IMR-90 (cell line): ENCODE results near the gene CACNA1D. TPM values are rescaled to one million over a fixed set of nuclear protein-coding genes. Genes with fewer than 3 reads are reported as not detected.

Experiments
- ATAC-seq: fragments of 200-7000 bp; cut with Tn5 transposase; 2 replicates; pipeline ENCODE4 v1.9.1; 2020; ENCODE audit warnings: low read depth, mild to moderate bottlenecking, moderate library complexity
- BruUV-seq: library from RNA; stranded (reverse); fragments of 400-500 nt; replicated peaks from 2 replicates; lab custom pipeline; 2021; lab: Mats Ljungman, UMichigan
- CTCF ChIA-PET: fragments of 300-600 bp; formaldehyde crosslinking; extraction: SDS; loops from one replicate; lab custom pipeline; 2021; ENCODE audit warnings: antibody characterized with exemption; lab: Yijun Ruan, JAX
- POLR2A ChIA-PET: fragments of 300-600 bp; sonication (Branson Sonifier 250); formaldehyde crosslinking; loops from one replicate; lab custom pipeline; 2022; ENCODE audit warnings: antibody characterized with exemption; ENCODE audit not compliant: unreplicated experiment; lab: Charles Lee
- DNase-seq: peaks from one replicate; pipeline ENCODE4 v3.0.0; 2013
- H2AFZ ChIP-seq: replicated peaks from 2 replicates; pipeline ENCODE3; 2013; ENCODE audit warnings: low read length, mild to moderate bottlenecking; ENCODE audit not compliant: poor library complexity
- H2AK5ac ChIP-seq: 2 replicates; pipeline ENCODE4 v1.6.1; 2013; ENCODE audit warnings: low read depth, low read length, inconsistent platforms
- H2AK9ac ChIP-seq: replicated peaks from 2 replicates; pipeline ENCODE3; 2013; ENCODE audit warnings: mild to moderate bottlenecking, low read depth, low read length, moderate library complexity; ENCODE audit not compliant: poor library complexity
- H2BK120ac ChIP-seq: 2 replicates; pipeline ENCODE4 v1.6.1; 2013; ENCODE audit warnings: low read depth, low read length, inconsistent platforms
- H2BK15ac ChIP-seq: 3 replicates; pipeline ENCODE4 v1.6.1; 2013; ENCODE audit warnings: low read depth, low read length, inconsistent platforms
- H2BK20ac ChIP-seq: 2 replicates; pipeline ENCODE4 v1.6.1; 2013; ENCODE audit warnings: low read depth, mild to moderate bottlenecking, inconsistent platforms, low read length, moderate library complexity
- H2BK5ac ChIP-seq: 2 replicates; pipeline ENCODE4 v1.6.1; 2013; ENCODE audit warnings: mild to moderate bottlenecking, low read depth, low read length, inconsistent platforms; ENCODE audit not compliant: poor library complexity, severe bottlenecking
- H3K14ac ChIP-seq: replicated peaks from 2 replicates; pipeline ENCODE4 v1.6.1; 2013; ENCODE audit warnings: low read depth, low read length, inconsistent platforms
- H3K18ac ChIP-seq: 2 replicates; pipeline ENCODE4 v1.6.1; 2013; ENCODE audit warnings: low read depth, low read length, control low read depth
- H3K23ac ChIP-seq: 2 replicates; pipeline ENCODE4 v1.6.1; 2013; ENCODE audit warnings: low read depth, low read length, inconsistent platforms
- H3K27ac ChIP-seq: 2 replicates; pipeline ENCODE4 v1.5.1; 2013; ENCODE audit warnings: mild to moderate bottlenecking, control low read depth, low read length; ENCODE audit not compliant: insufficient read depth
- H3K27me3 ChIP-seq: 2 replicates; pipeline ENCODE4 v1.6.1; 2013; ENCODE audit warnings: low read length; ENCODE audit not compliant: control insufficient read depth, insufficient read depth
- H3K36me3 ChIP-seq: 2 replicates; pipeline ENCODE4 v1.6.1; 2013; ENCODE audit warnings: low read length, mixed read lengths; ENCODE audit not compliant: control insufficient read depth, insufficient read depth
- H3K4ac ChIP-seq: 2 replicates; pipeline ENCODE4 v1.6.1; 2013; ENCODE audit warnings: low read depth, low read length, inconsistent platforms
- H3K4me1 ChIP-seq: 2 replicates; pipeline ENCODE4 v1.6.1; 2013; ENCODE audit warnings: low read length, mixed read lengths; ENCODE audit not compliant: control insufficient read depth, insufficient read depth
- H3K4me2 ChIP-seq: 2 replicates; pipeline ENCODE4 v1.6.1; 2013; ENCODE audit warnings: low read depth, mild to moderate bottlenecking, control low read depth, low read length, moderate library complexity
- H3K4me3 ChIP-seq: 2 replicates; pipeline ENCODE4 v1.5.1; 2013; ENCODE audit warnings: low read depth, mild to moderate bottlenecking, control low read depth, low read length, moderate library complexity; ENCODE audit not compliant: insufficient read depth
- H3K56ac ChIP-seq: 2 replicates; pipeline ENCODE4 v1.6.1; 2013; ENCODE audit warnings: low read length, inconsistent platforms; ENCODE audit not compliant: insufficient read depth; ENCODE audit errors: extremely low read depth
- H3K79me1 ChIP-seq, 2 experiments: 2 replicates each; pipeline ENCODE4 v1.6.1; 2013; ENCODE audit warnings: low read length in 2 of 2, inconsistent platforms in 1 of 2, low read depth in 1 of 2
- H3K9ac ChIP-seq: 2 replicates; pipeline ENCODE4 v1.6.1; 2013; ENCODE audit warnings: low read depth, low read length, control low read depth
- H3K9me1 ChIP-seq: 2 replicates; pipeline ENCODE4 v1.6.1; 2013; ENCODE audit warnings: low read length, inconsistent platforms; ENCODE audit not compliant: insufficient read depth
- H3K9me3 ChIP-seq: 2 replicates; pipeline ENCODE4 v1.6.1; 2013; ENCODE audit warnings: low read length; ENCODE audit not compliant: control insufficient read depth, insufficient read depth
- H4K20me1 ChIP-seq: 2 replicates; pipeline ENCODE4 v1.6.1; 2013; ENCODE audit warnings: low read length, inconsistent platforms; ENCODE audit not compliant: insufficient read depth
- H4K5ac ChIP-seq: 2 replicates; pipeline ENCODE4 v1.6.1; 2013; ENCODE audit warnings: mild to moderate bottlenecking, low read depth, low read length, control low read depth
- H4K8ac ChIP-seq, 2 experiments: 2 replicates each; pipeline ENCODE4 v1.6.1; 2013; ENCODE audit warnings: low read depth in 2 of 2, low read length in 2 of 2, control low read depth in 1 of 2, inconsistent platforms in 1 of 2
- H4K91ac ChIP-seq: 2 replicates; pipeline ENCODE4 v1.6.1; 2013; ENCODE audit warnings: low read depth, low read length, inconsistent platforms; ENCODE audit not compliant: insufficient read depth
- CEBPB ChIP-seq: IDR thresholded peaks from 2 replicates; pipeline ENCODE4 v1.6.1; 2012; ENCODE audit warnings: low read depth, low read length, improper control_type of control experiment
- CHD1 ChIP-seq: IDR thresholded peaks from 2 replicates; pipeline ENCODE4 v1.6.1; 2012; ENCODE audit warnings: low read depth, low read length, improper control_type of control experiment
- ELK1 ChIP-seq: fragments of 150-350 bp; IDR thresholded peaks from 2 replicates; pipeline ENCODE4 v1.6.1; 2016; ENCODE audit warnings: low read depth, mild to moderate bottlenecking, low read length, moderate library complexity, borderline replicate concordance
- MAFK ChIP-seq: IDR thresholded peaks from 2 replicates; pipeline ENCODE4 v1.6.1; 2012; ENCODE audit warnings: low read depth, low read length, improper control_type of control experiment
- MAZ ChIP-seq: IDR thresholded peaks from 2 replicates; pipeline ENCODE4 v1.6.1; 2012; ENCODE audit warnings: low read depth, mild to moderate bottlenecking, low read length, improper control_type of control experiment, moderate library complexity, borderline replicate concordance
- MXI1 ChIP-seq: IDR thresholded peaks from 2 replicates; pipeline ENCODE4 v1.6.1; 2012; ENCODE audit warnings: low read depth, mild to moderate bottlenecking, low read length, moderate library complexity, borderline replicate concordance
- POLR2A ChIP-seq: IDR thresholded peaks from 2 replicates; pipeline ENCODE4 v1.6.1; 2012; ENCODE audit warnings: mild to moderate bottlenecking, low read depth, low read length
- RCOR1 ChIP-seq: IDR thresholded peaks from 2 replicates; pipeline ENCODE4 v1.6.1; 2012; ENCODE audit warnings: mild to moderate bottlenecking, low read length, improper control_type of control experiment; ENCODE audit not compliant: insufficient replicate concordance
- SMC3 ChIP-seq: fragments of 150-350 bp; IDR thresholded peaks from 2 replicates; pipeline ENCODE4 v1.6.1; 2016; ENCODE audit warnings: low read depth, mild to moderate bottlenecking, antibody characterized with exemption, low read length, moderate library complexity
- USF2 ChIP-seq: fragments of 150-350 bp; IDR thresholded peaks from 2 replicates; pipeline ENCODE4 v1.6.1; 2017; ENCODE audit warnings: mild to moderate bottlenecking, antibody characterized with exemption, low read length, low read depth
- WGBS, 2 experiments: methylation state at CpG; one replicate each; pipeline versions ENCODE4 v1.1.5 to v1.1.7; 2013; ENCODE audit warnings: missing lambda C conversion rate in 2 of 2; ENCODE audit not compliant: insufficient read length in 1 of 2; ENCODE audit errors: extremely low coverage in 2 of 2; 5-methylcytosine and 5-hydroxymethylcytosine counted together
- dilution Hi-C: fragments of 300-500 bp; cut with HindIII; formaldehyde crosslinking; loops from one replicate; pipeline ENCODE4 v1.14.3; 2018; ENCODE audit warnings: low sequenced_read_pairs; ENCODE audit not compliant: unreplicated experiment
- in situ Hi-C: fragments of 300-500 bp; cut with MboI; formaldehyde crosslinking; loops from 3 replicates; pipeline ENCODE4 v1.14.3; 2019; ENCODE audit warnings: low sequenced_read_pairs, inconsistent platforms, mixed read lengths
- intact Hi-C: fragments of 100-400 bp; cut with micrococcal nuclease; formaldehyde crosslinking; loops from 2 replicates; pipeline ENCODE4 v1.10.0; 2022
- polyA plus RNA-seq, 3 experiments: library from polyadenylated mRNA; depleted of rRNA; stranded (reverse); fragments of >200 nt; gene quantifications; 2 replicates each; pipeline ENCODE4 v1.2.3, GENCODE V29; 2012; ENCODE audit warnings: low replicate concordance in 1 of 3
- total RNA-seq: library from RNA; depleted of rRNA; stranded (reverse); fragments of >200 nt; gene quantifications from 2 replicates; pipeline ENCODE4 v1.2.3, GENCODE V29; 2012
- TF ChIP-seq, protein P1 (sequence below): conservative IDR thresholded peaks from 2 replicates; pipeline ENCODE4 v1.5.1; 2012; ENCODE audit warnings: mild to moderate bottlenecking, low read depth, low read length, improper control_type of control experiment

CACNA1D gene
- total and polyA plus RNA-seq, 2 of the 4 experiments (the other 2 are of a cell fraction): 0.07 TPM; not detected in 1

GRCh38 chr3:53836084-53836872, 341.9 kb downstream of the CACNA1D start:
- no peak overlapping the region for H3K23ac ChIP-seq
- no peak overlapping the region for H3K18ac ChIP-seq
- H2BK15ac ChIP-seq: no peak overlapping the region
- no peaks in the 10 kb centered on the region for H3K36me3 ChIP-seq
- no peaks in the 10 kb centered on the region for H3K9me3 ChIP-seq
- no peak for ATAC-seq
- H4K20me1 ChIP-seq: no peaks in the 10 kb centered on the region
- H3K4me1 ChIP-seq: no peaks in the 10 kb centered on the region
- H2AFZ ChIP-seq: peak overlapping the region; percentile 61
- no peak for DNase-seq
- no peak overlapping the region for H3K14ac ChIP-seq
- no peak overlapping the region for H2BK5ac ChIP-seq
- H3K4me3 ChIP-seq: no peak overlapping the region
- no peak overlapping the region for H2AK9ac ChIP-seq
- H3K9ac ChIP-seq: no peak overlapping the region
- H3K27ac ChIP-seq: no peak overlapping the region
- in situ Hi-C loops (no loop called here), dilution Hi-C loops (no loop called here), intact Hi-C loops (no loop called here)
- no peak overlapping the region for H3K4ac ChIP-seq
- ChIA-PET POLR2A (no interaction called here), CTCF (no interaction called here)
- no peak overlapping the region for H3K56ac ChIP-seq
- H4K5ac ChIP-seq: no peak overlapping the region
- WGBS, 2 experiments: 71% methylated on average over 7 of the region's 9 CpGs; no CpG with 5 or more reads in 1 of the 2 experiments
- no peak for TF ChIP-seq ELK1
- no peak for TF ChIP-seq CHD1
- TF ChIP-seq MAFK: no peak
- TF ChIP-seq MAZ: no peak
- TF ChIP-seq SMC3: no peak
- TF ChIP-seq MXI1: no peak
- TF ChIP-seq, protein P1, sequence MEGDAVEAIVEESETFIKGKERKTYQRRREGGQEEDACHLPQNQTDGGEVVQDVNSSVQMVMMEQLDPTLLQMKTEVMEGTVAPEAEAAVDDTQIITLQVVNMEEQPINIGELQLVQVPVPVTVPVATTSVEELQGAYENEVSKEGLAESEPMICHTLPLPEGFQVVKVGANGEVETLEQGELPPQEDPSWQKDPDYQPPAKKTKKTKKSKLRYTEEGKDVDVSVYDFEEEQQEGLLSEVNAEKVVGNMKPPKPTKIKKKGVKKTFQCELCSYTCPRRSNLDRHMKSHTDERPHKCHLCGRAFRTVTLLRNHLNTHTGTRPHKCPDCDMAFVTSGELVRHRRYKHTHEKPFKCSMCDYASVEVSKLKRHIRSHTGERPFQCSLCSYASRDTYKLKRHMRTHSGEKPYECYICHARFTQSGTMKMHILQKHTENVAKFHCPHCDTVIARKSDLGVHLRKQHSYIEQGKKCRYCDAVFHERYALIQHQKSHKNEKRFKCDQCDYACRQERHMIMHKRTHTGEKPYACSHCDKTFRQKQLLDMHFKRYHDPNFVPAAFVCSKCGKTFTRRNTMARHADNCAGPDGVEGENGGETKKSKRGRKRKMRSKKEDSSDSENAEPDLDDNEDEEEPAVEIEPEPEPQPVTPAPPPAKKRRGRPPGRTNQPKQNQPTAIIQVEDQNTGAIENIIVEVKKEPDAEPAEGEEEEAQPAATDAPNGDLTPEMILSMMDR: no peak
- TF ChIP-seq POLR2A: no peak
- TF ChIP-seq USF2: no peak
- no peak for TF ChIP-seq RCOR1
- TF ChIP-seq CEBPB: no peak
- H3K79me1 ChIP-seq: no peaks in the 10 kb centered on the region
- no peaks in the 10 kb centered on the region for H3K9me1 ChIP-seq
- no peak overlapping the region for H2BK120ac ChIP-seq
- no peak overlapping the region for H4K8ac ChIP-seq
- no peak overlapping the region for H4K91ac ChIP-seq
- no peak overlapping the region for H3K4me2 ChIP-seq
- no TSS peak for BruUV-seq
- no peak overlapping the region for H2BK20ac ChIP-seq
- H2AK5ac ChIP-seq: no peak overlapping the region
- H3K27me3 ChIP-seq: no peaks in the 10 kb centered on the region; the same call in 1 of the 2 replicates
